Loucy (cell line): Measurements from ENCODE around the gene IL7R.

Experiments
- H2AFZ ChIP-seq: fragments of 200-600 bp; sonication (generic); 2 replicates; pipeline ENCODE4 v1.6.0; 2016; ENCODE audit warnings: antibody characterized with exemption, mild to moderate bottlenecking, low read length, moderate library complexity
- H3F3A ChIP-seq: fragments of 200-600 bp; 2 replicates; pipeline ENCODE4 v1.6.0; 2016; ENCODE audit warnings: antibody characterized with exemption, low read depth, mild to moderate bottlenecking
- H3K27me3 ChIP-seq: fragments of 200-600 bp; sonication (generic); 2 replicates; pipeline ENCODE4 v1.6.1; 2014; ENCODE audit warnings: low read length, mild to moderate bottlenecking; ENCODE audit not compliant: insufficient read depth, poor library complexity, severe bottlenecking
- H3K36me3 ChIP-seq: fragments of 200-600 bp; sonication (generic); 2 replicates; pipeline ENCODE4 v1.6.1; 2016; ENCODE audit warnings: low read length; ENCODE audit not compliant: insufficient read depth
- H3K4me1 ChIP-seq: fragments of 200-600 bp; sonication (generic); 2 replicates; pipeline ENCODE4 v1.5.1; 2014; ENCODE audit warnings: low read length, mild to moderate bottlenecking; ENCODE audit not compliant: insufficient read depth, poor library complexity, severe bottlenecking
- H3K4me2 ChIP-seq: fragments of 200-600 bp; sonication (generic); 2 replicates; pipeline ENCODE4 v1.6.0; 2014; ENCODE audit warnings: antibody characterized with exemption, low read length, low read depth, mild to moderate bottlenecking; ENCODE audit not compliant: poor library complexity, severe bottlenecking
- H3K4me3 ChIP-seq: fragments of 200-600 bp; sonication (generic); 2 replicates; pipeline ENCODE4 v1.5.1; 2014; ENCODE audit warnings: low read length, mild to moderate bottlenecking, mixed read lengths; ENCODE audit not compliant: poor library complexity, severe bottlenecking
- H3K79me2 ChIP-seq: fragments of 200-600 bp; sonication (generic); 2 replicates; pipeline ENCODE4 v1.6.1; 2014; ENCODE audit warnings: low read length; ENCODE audit not compliant: insufficient read depth
- H3K9ac ChIP-seq: fragments of 200-600 bp; sonication (generic); 2 replicates; pipeline ENCODE4 v1.6.0; 2014; ENCODE audit warnings: mild to moderate bottlenecking, low read depth, low read length, moderate library complexity; ENCODE audit not compliant: poor library complexity, severe bottlenecking
- H3K9me2 ChIP-seq: fragments of 200-600 bp; sonication (generic); replicated peaks from 2 replicates; pipeline ENCODE4 v1.6.1; 2016; ENCODE audit warnings: low read depth, low read length, mixed read lengths
- H3K9me3 ChIP-seq: fragments of 200-600 bp; sonication (generic); 2 replicates; pipeline ENCODE4 v1.6.1; 2014; ENCODE audit warnings: mild to moderate bottlenecking, antibody characterized with exemption, low read length, low read depth; ENCODE audit not compliant: insufficient read depth
- H4K20me1 ChIP-seq: fragments of 200-600 bp; sonication (generic); 2 replicates; pipeline ENCODE4 v1.6.0; 2014; ENCODE audit warnings: antibody characterized with exemption, low read length, mild to moderate bottlenecking; ENCODE audit not compliant: insufficient read depth, poor library complexity, severe bottlenecking
- EZH2phosphoT487 ChIP-seq: fragments of 200-600 bp; IDR thresholded peaks from 2 replicates; pipeline ENCODE4 v1.6.1; 2018; ENCODE audit warnings: antibody characterized with exemption, mild to moderate bottlenecking, moderate library complexity, borderline replicate concordance
- TF ChIP-seq, protein P1 (sequence below): fragments of 200-600 bp; sonication (generic); conservative IDR thresholded peaks from 2 replicates; pipeline ENCODE4 v1.5.1; 2014; ENCODE audit warnings: mild to moderate bottlenecking, antibody characterized with exemption, low read length

IL7R gene

DNA sequence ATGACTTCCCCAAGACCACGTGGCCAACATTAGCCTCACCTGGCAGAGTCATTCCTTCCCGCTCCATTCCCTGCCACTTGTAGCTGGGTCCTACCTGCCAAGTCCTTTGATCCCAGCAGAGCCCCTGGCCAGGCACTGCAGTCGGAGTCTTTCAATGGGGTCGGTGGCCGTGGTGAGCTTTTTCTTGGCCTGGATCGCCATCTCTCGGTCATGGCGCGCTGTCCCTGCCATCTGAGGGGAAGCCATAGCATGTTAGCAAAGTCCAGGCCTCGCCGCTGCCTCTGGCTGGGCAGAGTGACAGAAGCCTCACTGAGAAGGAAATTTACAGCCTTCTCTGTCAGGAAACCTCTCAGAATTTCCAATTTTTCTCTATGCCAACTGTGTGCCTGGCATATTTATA, 64.2 kb downstream of the IL7R start:
- Histone ChIP-seq H3F3A (no peaks in the 10 kb centered on the region), H3K9me3 (no peaks in the 10 kb centered on the region), H3K36me3 (no peaks in the 10 kb centered on the region), H3K4me3 (no peak overlapping the region), H3K27me3 (no peaks in the 10 kb centered on the region), H3K9me2 (no peaks in the 10 kb centered on the region), H2AFZ (no peak overlapping the region), H3K4me2 (no peak overlapping the region), H3K4me1 (peaks cover 12% of the 10 kb centered on the region), H4K20me1 (no peaks in the 10 kb centered on the region), H3K79me2 (no peaks in the 10 kb centered on the region), H3K9ac (no peak overlapping the region)
- TF ChIP-seq EZH2phosphoT487, result no peak
- TF ChIP-seq, protein P1, sequence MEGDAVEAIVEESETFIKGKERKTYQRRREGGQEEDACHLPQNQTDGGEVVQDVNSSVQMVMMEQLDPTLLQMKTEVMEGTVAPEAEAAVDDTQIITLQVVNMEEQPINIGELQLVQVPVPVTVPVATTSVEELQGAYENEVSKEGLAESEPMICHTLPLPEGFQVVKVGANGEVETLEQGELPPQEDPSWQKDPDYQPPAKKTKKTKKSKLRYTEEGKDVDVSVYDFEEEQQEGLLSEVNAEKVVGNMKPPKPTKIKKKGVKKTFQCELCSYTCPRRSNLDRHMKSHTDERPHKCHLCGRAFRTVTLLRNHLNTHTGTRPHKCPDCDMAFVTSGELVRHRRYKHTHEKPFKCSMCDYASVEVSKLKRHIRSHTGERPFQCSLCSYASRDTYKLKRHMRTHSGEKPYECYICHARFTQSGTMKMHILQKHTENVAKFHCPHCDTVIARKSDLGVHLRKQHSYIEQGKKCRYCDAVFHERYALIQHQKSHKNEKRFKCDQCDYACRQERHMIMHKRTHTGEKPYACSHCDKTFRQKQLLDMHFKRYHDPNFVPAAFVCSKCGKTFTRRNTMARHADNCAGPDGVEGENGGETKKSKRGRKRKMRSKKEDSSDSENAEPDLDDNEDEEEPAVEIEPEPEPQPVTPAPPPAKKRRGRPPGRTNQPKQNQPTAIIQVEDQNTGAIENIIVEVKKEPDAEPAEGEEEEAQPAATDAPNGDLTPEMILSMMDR, result 0 out of 2 replicates have a peak, but pooled peaks have one; percentile 13

DNA sequence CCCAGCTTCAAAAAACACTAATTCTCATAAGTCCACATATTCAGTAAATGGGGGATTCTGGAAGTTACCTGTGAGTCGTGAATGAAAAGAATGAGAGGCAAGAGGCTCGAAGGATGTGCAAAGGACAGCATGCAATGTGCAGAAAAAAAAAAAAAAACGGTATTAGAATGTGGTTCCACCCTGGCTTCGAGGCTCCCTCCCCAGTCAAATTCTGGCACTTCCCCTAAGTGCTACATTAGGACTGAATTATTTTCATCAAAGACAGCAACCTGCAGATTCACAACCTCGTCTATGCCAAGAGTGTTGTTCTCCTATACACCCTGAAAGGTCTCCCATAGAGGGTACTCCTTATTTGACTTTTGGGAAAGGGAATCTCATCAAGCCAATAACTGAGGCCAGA, 65.2 kb downstream of the IL7R start:
- H3K79me2 ChIP-seq, result no peaks in the 10 kb centered on the region
- H4K20me1 ChIP-seq, result no peaks in the 10 kb centered on the region
- no peak overlapping the region for H3K9ac ChIP-seq
- H3K9me2 ChIP-seq, result no peaks in the 10 kb centered on the region
- no peaks in the 10 kb centered on the region for H3K27me3 ChIP-seq
- H3K4me3 ChIP-seq, result no peak overlapping the region
- H3K9me3 ChIP-seq, result no peaks in the 10 kb centered on the region
- no peaks in the 10 kb centered on the region for H3K36me3 ChIP-seq
- H2AFZ ChIP-seq, result no peak overlapping the region
- TF ChIP-seq, protein P1, result no peak
- no peak for TF ChIP-seq EZH2phosphoT487
- H3F3A ChIP-seq, result no peaks in the 10 kb centered on the region
- H3K4me1 ChIP-seq, result peaks cover 12% of the 10 kb centered on the region
- no peak overlapping the region for H3K4me2 ChIP-seq

DNA sequence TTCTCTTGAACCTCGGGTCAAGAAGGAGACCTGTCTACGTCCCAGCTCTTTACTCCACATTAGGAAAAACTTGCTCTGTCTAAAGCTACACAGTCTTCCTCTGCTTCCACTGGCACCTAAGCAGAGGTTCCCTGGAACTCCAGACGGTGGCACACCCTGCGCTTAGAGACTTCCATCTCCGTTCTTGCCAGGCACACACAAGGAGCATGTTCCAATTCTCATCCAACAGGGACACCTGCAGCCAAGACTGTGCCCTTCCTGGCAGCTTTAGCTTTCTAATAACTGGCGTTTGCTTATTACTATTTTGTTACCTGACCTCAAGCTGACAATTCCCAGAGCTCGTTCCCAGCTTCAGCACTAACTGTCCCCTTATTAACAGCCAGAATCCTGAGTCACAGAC, 65.8 kb downstream of the IL7R start:
- Histone ChIP-seq H3K9ac (no peak overlapping the region), H2AFZ (no peak overlapping the region), H3K27me3 (no peaks in the 10 kb centered on the region), H4K20me1 (no peaks in the 10 kb centered on the region), H3K4me3 (no peak overlapping the region), H3K4me2 (no peak overlapping the region), H3K9me3 (no peaks in the 10 kb centered on the region), H3K9me2 (no peaks in the 10 kb centered on the region), H3K36me3 (no peaks in the 10 kb centered on the region), H3F3A (no peaks in the 10 kb centered on the region), H3K4me1 (peaks cover 12% of the 10 kb centered on the region), H3K79me2 (no peaks in the 10 kb centered on the region)
- TF ChIP-seq, protein P1, result no peak
- TF ChIP-seq EZH2phosphoT487, result no peak
